Measurements from ENCODE around the gene TCF25.

The TCF25 gene

DNA sequence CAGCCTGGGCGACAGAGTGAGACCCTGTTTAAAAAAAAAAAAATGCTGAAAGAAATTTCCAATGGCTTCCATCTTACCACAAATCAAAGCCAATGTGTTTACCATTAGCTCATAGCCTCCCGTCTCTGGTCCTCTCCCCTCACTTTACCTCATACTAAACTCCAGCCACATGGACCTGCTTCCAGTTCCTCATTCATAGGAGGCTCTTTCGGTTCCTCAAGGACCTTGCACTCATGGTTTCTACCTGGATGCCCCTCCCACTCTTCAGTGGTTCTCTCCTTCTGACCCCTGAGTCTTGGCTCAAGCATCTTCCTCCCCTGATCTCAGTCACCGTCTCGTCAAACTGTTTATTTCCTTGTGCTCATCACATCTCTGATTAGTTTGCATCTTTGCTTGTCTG is 71.4 kb downstream of the TCF25 start (continued):
- TF ChIP-seq ZBTB17 (tag by site-specific recombination; IDR thresholded peaks at IDR 0.05): no peak
- TF ChIP-seq, protein P1, sequence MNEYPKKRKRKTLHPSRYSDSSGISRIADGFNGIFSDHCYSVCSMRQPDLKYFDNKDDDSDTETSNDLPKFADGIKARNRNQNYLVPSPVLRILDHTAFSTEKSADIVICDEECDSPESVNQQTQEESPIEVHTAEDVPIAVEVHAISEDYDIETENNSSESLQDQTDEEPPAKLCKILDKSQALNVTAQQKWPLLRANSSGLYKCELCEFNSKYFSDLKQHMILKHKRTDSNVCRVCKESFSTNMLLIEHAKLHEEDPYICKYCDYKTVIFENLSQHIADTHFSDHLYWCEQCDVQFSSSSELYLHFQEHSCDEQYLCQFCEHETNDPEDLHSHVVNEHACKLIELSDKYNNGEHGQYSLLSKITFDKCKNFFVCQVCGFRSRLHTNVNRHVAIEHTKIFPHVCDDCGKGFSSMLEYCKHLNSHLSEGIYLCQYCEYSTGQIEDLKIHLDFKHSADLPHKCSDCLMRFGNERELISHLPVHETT (tag by site-specific recombination; IDR thresholded peaks at IDR 0.05): no peak
- TF ChIP-seq, protein P2, sequence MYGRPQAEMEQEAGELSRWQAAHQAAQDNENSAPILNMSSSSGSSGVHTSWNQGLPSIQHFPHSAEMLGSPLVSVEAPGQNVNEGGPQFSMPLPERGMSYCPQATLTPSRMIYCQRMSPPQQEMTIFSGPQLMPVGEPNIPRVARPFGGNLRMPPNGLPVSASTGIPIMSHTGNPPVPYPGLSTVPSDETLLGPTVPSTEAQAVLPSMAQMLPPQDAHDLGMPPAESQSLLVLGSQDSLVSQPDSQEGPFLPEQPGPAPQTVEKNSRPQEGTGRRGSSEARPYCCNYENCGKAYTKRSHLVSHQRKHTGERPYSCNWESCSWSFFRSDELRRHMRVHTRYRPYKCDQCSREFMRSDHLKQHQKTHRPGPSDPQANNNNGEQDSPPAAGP (tag by site-specific recombination; IDR thresholded peaks at IDR 0.05): no peak

DNA sequence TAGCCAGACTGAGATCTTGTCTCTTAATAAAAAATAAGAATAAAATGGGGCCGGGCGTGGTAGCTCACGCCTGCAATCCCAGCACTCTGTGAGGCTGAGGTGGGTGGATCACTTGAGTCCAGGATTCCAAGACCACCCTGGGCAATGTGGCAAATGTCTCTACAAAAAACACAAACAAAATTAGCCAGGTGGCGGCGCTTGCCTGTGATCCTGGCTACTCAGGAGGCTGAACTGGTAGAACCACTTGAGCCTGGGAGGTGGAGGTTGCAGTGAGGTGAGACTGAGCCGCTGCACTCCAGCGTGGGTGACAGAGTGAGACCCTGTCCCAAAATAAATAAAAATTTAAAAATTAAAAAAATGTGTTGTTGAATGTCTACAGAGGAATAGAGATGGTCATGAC is 72.3 kb downstream of the TCF25 start:
- no peak for TF ChIP-seq ZNF544 (tag by site-specific recombination; IDR thresholded peaks at IDR 0.05)
- no peak for TF ChIP-seq MEIS1 (CRISPR knock-in tag; IDR thresholded peaks at IDR 0.05; ENCODE audit: borderline replicate concordance)
- TF ChIP-seq ZNF623 (tag by site-specific recombination; IDR thresholded peaks at IDR 0.05): no peak
- TF ChIP-seq ZNF16 (tag by site-specific recombination; IDR thresholded peaks at IDR 0.05; ENCODE audit: low read depth): no peak
- TF ChIP-seq HOXD13 (CRISPR knock-in tag; IDR thresholded peaks at IDR 0.05; ENCODE audit: borderline replicate concordance): no peak
- TF ChIP-seq, protein P3, sequence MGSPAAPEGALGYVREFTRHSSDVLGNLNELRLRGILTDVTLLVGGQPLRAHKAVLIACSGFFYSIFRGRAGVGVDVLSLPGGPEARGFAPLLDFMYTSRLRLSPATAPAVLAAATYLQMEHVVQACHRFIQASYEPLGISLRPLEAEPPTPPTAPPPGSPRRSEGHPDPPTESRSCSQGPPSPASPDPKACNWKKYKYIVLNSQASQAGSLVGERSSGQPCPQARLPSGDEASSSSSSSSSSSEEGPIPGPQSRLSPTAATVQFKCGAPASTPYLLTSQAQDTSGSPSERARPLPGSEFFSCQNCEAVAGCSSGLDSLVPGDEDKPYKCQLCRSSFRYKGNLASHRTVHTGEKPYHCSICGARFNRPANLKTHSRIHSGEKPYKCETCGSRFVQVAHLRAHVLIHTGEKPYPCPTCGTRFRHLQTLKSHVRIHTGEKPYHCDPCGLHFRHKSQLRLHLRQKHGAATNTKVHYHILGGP (tag by site-specific recombination; IDR thresholded peaks at IDR 0.05): no peak
- TF ChIP-seq, protein P4, sequence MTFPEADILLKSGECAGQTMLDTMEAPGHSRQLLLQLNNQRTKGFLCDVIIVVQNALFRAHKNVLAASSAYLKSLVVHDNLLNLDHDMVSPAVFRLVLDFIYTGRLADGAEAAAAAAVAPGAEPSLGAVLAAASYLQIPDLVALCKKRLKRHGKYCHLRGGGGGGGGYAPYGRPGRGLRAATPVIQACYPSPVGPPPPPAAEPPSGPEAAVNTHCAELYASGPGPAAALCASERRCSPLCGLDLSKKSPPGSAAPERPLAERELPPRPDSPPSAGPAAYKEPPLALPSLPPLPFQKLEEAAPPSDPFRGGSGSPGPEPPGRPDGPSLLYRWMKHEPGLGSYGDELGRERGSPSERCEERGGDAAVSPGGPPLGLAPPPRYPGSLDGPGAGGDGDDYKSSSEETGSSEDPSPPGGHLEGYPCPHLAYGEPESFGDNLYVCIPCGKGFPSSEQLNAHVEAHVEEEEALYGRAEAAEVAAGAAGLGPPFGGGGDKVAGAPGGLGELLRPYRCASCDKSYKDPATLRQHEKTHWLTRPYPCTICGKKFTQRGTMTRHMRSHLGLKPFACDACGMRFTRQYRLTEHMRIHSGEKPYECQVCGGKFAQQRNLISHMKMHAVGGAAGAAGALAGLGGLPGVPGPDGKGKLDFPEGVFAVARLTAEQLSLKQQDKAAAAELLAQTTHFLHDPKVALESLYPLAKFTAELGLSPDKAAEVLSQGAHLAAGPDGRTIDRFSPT (tag by site-specific recombination; IDR thresholded peaks at IDR 0.05): no peak
- TF ChIP-seq, protein P5, sequence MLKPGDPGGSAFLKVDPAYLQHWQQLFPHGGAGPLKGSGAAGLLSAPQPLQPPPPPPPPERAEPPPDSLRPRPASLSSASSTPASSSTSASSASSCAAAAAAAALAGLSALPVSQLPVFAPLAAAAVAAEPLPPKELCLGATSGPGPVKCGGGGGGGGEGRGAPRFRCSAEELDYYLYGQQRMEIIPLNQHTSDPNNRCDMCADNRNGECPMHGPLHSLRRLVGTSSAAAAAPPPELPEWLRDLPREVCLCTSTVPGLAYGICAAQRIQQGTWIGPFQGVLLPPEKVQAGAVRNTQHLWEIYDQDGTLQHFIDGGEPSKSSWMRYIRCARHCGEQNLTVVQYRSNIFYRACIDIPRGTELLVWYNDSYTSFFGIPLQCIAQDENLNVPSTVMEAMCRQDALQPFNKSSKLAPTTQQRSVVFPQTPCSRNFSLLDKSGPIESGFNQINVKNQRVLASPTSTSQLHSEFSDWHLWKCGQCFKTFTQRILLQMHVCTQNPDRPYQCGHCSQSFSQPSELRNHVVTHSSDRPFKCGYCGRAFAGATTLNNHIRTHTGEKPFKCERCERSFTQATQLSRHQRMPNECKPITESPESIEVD (tag by site-specific recombination; IDR thresholded peaks at IDR 0.05): no peak
- no peak for TF ChIP-seq ZNF223 (tag by site-specific recombination; IDR thresholded peaks at IDR 0.05)
- no peak for TF ChIP-seq ZEB2 (tag by site-specific recombination; IDR thresholded peaks at IDR 0.05)
- CTCF ChIA-PET: no interaction called here
- Histone ChIP-seq H3K36me3 (ENCODE audit: control insufficient read depth in 2 of 2, insufficient read depth in 1 of 2, low read length in 2 of 2) (no peaks in the 10 kb centered on the region; a peak in 1 of 3 replicates), H3K4me3 (ENCODE audit: low read depth, low read length) (no peak overlapping the region), H3K9me3 (ENCODE audit: control insufficient read depth, insufficient read depth, low read depth, low read length) (no peaks in the 10 kb centered on the region), H3K27ac (ENCODE audit: extremely low read depth, low read depth, low read length) (no peak overlapping the region), H3K4me1 (ENCODE audit: control insufficient read depth, insufficient read depth, low read length) (no peaks in the 10 kb centered on the region)
- POLR2A ChIA-PET: no interaction called here

DNA sequence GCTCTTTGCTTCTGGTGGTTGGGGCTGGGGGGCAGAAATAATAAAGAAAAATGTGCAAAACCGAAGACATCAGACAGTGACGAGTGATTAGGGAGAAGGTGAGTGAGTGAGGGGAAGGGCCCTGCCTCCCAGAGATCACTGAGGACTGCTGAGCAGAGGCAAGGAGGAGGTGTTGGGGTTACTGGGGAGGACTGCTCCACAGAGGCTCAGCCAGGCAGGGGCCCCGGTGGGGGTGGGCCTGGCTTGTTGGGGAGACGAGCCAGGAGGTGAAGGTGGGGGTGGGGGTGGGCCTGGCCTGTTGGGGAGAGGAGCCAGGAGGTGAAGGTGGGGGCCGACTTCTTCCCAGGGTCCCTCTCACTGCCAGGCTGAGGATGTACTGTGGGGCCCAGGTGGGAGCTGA is 73.1 kb downstream of the TCF25 start:
- Histone ChIP-seq H3K9me3 (ENCODE audit: control insufficient read depth, insufficient read depth, low read depth, low read length) (no peaks in the 10 kb centered on the region), H3K4me3 (ENCODE audit: low read depth, low read length) (no peak overlapping the region), H3K4me1 (ENCODE audit: control insufficient read depth, insufficient read depth, low read length) (no peaks in the 10 kb centered on the region), H3K27ac (ENCODE audit: extremely low read depth, low read depth, low read length) (no peak overlapping the region), H3K36me3 (ENCODE audit: control insufficient read depth in 2 of 2, insufficient read depth in 1 of 2, low read length in 2 of 2) (no peaks in the 10 kb centered on the region; a peak in 1 of 3 replicates)
- CTCF ChIA-PET: no interaction called here
- TF ChIP-seq ZNF561 (tag by site-specific recombination; IDR thresholded peaks at IDR 0.05; ENCODE audit: borderline replicate concordance): no peak
- no peak for TF ChIP-seq OSR2 (tag by site-specific recombination; IDR thresholded peaks at IDR 0.05)
- TF ChIP-seq ZNF501 (tag by site-specific recombination; IDR thresholded peaks at IDR 0.05): no peak
- TF ChIP-seq ZBTB48 (tag by site-specific recombination; IDR thresholded peaks at IDR 0.05): no peak
- TF ChIP-seq ZNF311 (tag by site-specific recombination; IDR thresholded peaks at IDR 0.05; ENCODE audit: borderline replicate concordance): no peak
- TF ChIP-seq, protein P6, sequence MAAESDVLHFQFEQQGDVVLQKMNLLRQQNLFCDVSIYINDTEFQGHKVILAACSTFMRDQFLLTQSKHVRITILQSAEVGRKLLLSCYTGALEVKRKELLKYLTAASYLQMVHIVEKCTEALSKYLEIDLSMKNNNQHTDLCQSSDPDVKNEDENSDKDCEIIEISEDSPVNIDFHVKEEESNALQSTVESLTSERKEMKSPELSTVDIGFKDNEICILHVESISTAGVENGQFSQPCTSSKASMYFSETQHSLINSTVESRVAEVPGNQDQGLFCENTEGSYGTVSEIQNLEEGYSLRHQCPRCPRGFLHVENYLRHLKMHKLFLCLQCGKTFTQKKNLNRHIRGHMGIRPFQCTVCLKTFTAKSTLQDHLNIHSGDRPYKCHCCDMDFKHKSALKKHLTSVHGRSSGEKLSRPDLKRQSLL (tag by site-specific recombination; IDR thresholded peaks at IDR 0.05): no peak
- no peak for TF ChIP-seq ZNF777 (tag by site-specific recombination; IDR thresholded peaks at IDR 0.05; ENCODE audit: borderline replicate concordance)
- TF ChIP-seq ZFP3 (tag by site-specific recombination; IDR thresholded peaks at IDR 0.05; ENCODE audit: low read depth): no peak
- POLR2A ChIA-PET: interaction anchor here (0.7 kb wide), 1 partner anchor 173 kb away, joined by 3 read pairs; no protein-coding TSS in a partner anchor

Measured in HEK293 (cell line).